ENCODE results near the gene CHI3L2. TPM values are rescaled to one million over a fixed set of nuclear protein-coding genes. Genes with fewer than 3 reads are reported as not detected.

CHI3L2 gene
- total RNA-seq, 1 experiment from 2014 or later = 0.61 TPM

DNA sequence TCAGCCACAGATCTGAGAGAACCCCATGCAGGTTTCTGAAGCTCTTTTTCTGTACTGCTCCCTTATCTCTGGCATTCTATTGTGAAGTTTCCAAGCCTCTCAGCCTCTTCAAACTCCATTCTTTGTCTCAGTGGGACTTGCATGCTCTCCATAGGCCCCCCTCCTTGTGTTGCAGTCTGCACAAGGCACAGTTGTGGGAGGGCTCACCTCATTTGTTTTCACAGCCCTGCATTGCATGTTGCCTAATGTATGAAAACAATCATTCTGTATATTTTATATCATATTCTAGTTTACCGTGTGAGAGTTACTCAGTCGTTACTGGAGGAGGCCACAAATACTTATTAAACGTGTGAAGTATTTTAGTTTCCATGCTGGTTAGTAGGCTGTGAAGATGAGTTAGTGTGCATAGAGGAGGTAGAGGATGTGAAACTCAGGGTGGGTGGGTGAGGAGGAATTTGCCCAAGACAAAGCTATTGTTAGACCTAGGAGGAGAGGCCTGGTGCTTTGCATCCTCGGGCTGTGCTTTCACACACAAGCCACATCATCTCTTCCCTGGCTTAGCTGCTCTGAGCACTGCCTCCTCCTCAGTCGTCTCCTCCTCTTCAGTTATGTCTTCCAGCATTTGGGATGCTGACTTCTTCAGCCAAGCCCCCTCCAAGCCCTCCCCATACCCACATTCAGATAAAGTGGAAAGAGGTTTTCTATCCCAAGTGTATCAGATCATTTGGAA is 7.8 kb upstream of the CHI3L2 start (continued):
- TF ChIP-seq, protein P1, sequence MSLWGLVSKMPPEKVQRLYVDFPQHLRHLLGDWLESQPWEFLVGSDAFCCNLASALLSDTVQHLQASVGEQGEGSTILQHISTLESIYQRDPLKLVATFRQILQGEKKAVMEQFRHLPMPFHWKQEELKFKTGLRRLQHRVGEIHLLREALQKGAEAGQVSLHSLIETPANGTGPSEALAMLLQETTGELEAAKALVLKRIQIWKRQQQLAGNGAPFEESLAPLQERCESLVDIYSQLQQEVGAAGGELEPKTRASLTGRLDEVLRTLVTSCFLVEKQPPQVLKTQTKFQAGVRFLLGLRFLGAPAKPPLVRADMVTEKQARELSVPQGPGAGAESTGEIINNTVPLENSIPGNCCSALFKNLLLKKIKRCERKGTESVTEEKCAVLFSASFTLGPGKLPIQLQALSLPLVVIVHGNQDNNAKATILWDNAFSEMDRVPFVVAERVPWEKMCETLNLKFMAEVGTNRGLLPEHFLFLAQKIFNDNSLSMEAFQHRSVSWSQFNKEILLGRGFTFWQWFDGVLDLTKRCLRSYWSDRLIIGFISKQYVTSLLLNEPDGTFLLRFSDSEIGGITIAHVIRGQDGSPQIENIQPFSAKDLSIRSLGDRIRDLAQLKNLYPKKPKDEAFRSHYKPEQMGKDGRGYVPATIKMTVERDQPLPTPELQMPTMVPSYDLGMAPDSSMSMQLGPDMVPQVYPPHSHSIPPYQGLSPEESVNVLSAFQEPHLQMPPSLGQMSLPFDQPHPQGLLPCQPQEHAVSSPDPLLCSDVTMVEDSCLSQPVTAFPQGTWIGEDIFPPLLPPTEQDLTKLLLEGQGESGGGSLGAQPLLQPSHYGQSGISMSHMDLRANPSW (CRISPR knock-in tag; conservative IDR thresholded peaks at IDR 0.05; ENCODE audit: low read depth) = no peak
- TF ChIP-seq, protein P2, sequence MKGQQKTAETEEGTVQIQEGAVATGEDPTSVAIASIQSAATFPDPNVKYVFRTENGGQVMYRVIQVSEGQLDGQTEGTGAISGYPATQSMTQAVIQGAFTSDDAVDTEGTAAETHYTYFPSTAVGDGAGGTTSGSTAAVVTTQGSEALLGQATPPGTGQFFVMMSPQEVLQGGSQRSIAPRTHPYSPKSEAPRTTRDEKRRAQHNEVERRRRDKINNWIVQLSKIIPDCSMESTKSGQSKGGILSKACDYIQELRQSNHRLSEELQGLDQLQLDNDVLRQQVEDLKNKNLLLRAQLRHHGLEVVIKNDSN (CRISPR knock-in tag; IDR thresholded peaks at IDR 0.05) = no peak
- TF ChIP-seq CREM (CRISPR knock-in tag; IDR thresholded peaks at IDR 0.05) (no peak), ZNF423 (CRISPR knock-in tag; IDR thresholded peaks at IDR 0.05) (no peak), NR2C2 (CRISPR knock-in tag; IDR thresholded peaks at IDR 0.05) (no peak), SOX15 (CRISPR knock-in tag; IDR thresholded peaks at IDR 0.05) (no peak)
- TF ChIP-seq, protein P3, sequence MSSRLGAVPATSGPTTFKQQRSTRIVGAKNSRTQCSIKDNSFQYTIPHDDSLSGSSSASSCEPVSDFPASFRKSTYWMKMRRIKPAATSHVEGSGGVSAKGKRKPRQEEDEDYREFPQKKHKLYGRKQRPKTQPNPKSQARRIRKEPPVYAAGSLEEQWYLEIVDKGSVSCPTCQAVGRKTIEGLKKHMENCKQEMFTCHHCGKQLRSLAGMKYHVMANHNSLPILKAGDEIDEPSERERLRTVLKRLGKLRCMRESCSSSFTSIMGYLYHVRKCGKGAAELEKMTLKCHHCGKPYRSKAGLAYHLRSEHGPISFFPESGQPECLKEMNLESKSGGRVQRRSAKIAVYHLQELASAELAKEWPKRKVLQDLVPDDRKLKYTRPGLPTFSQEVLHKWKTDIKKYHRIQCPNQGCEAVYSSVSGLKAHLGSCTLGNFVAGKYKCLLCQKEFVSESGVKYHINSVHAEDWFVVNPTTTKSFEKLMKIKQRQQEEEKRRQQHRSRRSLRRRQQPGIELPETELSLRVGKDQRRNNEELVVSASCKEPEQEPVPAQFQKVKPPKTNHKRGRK (CRISPR knock-in tag; IDR thresholded peaks at IDR 0.05; ENCODE audit: borderline replicate concordance) = no peak

DNA sequence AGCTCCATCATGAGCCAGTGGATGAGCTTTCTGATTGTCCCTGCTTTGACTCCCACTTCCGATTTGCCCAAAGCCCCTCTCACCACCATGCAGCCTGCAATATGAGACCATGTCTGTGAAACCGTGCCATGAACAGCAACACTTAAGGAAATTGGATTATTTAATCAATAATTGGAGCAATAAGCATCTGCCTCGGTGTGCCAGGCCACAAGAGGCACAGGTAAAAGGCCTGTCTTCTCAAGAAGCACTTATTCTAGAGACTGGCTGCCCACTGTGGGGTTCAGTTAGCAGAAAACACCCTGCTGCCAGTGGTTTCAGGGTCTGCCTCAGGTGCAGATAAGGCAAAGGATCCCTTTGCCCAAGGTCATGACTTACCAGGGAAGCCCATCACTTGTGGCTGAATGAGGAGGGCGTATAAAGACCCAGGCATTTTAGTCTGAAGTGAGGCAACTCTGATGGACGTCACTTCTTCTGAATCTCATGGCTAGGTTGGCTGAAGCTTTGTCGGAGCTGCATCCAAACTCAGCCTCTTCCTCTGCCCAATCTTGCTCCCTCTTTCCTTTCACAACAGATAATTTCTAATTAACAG is 7.1 kb upstream of the CHI3L2 start:
- Mint-ChIP-seq H3K4me3 (no peak overlapping the region), H3K27me3 (ENCODE audit: low read depth) (no peaks in the 10 kb centered on the region), H3K9me3 (0 out of 2 replicates have a peak, but pooled peaks cover 11% of the 10 kb centered on the region), H3K4me1 (peaks cover 53% of the 10 kb centered on the region), H3K36me3 (no peaks in the 10 kb centered on the region), H3K27ac (no peak overlapping the region)
- DNase-seq (ENCODE audit: low spot score) (no peak), ATAC-seq (no peak)
- ChIA-PET POLR2A (no interaction called here), CTCF (interaction anchor here (0.6 to 3.7 kb wide), 4 partner anchors 114 to 179 kb away, joined by 3 to 38 read pairs (median 5); no protein-coding TSS in a partner anchor)
- TF ChIP-seq ZNF416 (CRISPR knock-in tag; IDR thresholded peaks at IDR 0.05) (no peak), PRRX2 (CRISPR knock-in tag; IDR thresholded peaks at IDR 0.05) (no peak)
- TF ChIP-seq, protein P4, sequence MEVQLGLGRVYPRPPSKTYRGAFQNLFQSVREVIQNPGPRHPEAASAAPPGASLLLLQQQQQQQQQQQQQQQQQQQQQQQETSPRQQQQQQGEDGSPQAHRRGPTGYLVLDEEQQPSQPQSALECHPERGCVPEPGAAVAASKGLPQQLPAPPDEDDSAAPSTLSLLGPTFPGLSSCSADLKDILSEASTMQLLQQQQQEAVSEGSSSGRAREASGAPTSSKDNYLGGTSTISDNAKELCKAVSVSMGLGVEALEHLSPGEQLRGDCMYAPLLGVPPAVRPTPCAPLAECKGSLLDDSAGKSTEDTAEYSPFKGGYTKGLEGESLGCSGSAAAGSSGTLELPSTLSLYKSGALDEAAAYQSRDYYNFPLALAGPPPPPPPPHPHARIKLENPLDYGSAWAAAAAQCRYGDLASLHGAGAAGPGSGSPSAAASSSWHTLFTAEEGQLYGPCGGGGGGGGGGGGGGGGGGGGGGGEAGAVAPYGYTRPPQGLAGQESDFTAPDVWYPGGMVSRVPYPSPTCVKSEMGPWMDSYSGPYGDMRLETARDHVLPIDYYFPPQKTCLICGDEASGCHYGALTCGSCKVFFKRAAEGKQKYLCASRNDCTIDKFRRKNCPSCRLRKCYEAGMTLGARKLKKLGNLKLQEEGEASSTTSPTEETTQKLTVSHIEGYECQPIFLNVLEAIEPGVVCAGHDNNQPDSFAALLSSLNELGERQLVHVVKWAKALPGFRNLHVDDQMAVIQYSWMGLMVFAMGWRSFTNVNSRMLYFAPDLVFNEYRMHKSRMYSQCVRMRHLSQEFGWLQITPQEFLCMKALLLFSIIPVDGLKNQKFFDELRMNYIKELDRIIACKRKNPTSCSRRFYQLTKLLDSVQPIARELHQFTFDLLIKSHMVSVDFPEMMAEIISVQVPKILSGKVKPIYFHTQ (CRISPR knock-in tag; IDR thresholded peaks at IDR 0.05) = no peak

DNA sequence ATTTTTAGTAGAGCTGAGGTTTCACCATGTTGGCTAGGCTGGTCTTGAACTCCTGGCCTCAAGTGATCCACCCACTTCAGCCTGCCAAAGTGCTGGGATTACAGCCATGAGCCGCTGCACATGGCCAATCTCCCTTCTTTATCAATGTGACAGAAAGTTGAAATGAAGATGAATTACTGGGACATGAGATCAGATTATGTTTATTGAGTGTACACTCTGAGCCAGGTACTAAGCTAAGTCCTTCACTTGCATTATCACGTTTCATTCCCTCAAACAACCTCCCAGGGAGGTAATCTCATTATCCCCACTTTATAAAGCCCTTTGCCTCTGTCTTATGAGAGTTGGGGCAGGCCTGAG is 6.3 kb upstream of the CHI3L2 start:
- DNase-seq (ENCODE audit: low spot score) (no peak), ATAC-seq (no peak)
- ChIA-PET CTCF (interaction anchor here (0.6 to 5.8 kb wide), 4 partner anchors 60 to 180 kb away, joined by 3 to 63 read pairs (median 20); no protein-coding TSS in a partner anchor), POLR2A (no interaction called here)
- no peak overlapping the region for H3K27ac Mint-ChIP-seq
- H3K9me3 Mint-ChIP-seq = 0 out of 2 replicates have a peak, but pooled peaks cover 11% of the 10 kb centered on the region
- no peak overlapping the region for H3K4me3 Mint-ChIP-seq
- no peaks in the 10 kb centered on the region for H3K36me3 Mint-ChIP-seq
- no peaks in the 10 kb centered on the region for H3K27me3 Mint-ChIP-seq (ENCODE audit: low read depth)
- peaks cover 53% of the 10 kb centered on the region for H3K4me1 Mint-ChIP-seq
- TF ChIP-seq, protein P5, sequence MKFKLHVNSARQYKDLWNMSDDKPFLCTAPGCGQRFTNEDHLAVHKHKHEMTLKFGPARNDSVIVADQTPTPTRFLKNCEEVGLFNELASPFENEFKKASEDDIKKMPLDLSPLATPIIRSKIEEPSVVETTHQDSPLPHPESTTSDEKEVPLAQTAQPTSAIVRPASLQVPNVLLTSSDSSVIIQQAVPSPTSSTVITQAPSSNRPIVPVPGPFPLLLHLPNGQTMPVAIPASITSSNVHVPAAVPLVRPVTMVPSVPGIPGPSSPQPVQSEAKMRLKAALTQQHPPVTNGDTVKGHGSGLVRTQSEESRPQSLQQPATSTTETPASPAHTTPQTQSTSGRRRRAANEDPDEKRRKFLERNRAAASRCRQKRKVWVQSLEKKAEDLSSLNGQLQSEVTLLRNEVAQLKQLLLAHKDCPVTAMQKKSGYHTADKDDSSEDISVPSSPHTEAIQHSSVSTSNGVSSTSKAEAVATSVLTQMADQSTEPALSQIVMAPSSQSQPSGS (CRISPR knock-in tag; IDR thresholded peaks at IDR 0.05; ENCODE audit: borderline replicate concordance, low read depth) = no peak
- TF ChIP-seq, protein P6, sequence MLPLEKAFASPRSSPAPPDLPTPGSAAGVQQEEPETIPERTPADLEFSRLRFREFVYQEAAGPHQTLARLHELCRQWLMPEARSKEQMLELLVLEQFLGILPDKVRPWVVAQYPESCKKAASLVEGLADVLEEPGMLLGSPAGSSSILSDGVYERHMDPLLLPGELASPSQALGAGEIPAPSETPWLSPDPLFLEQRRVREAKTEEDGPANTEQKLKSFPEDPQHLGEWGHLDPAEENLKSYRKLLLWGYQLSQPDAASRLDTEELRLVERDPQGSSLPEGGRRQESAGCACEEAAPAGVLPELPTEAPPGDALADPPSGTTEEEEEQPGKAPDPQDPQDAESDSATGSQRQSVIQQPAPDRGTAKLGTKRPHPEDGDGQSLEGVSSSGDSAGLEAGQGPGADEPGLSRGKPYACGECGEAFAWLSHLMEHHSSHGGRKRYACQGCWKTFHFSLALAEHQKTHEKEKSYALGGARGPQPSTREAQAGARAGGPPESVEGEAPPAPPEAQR (CRISPR knock-in tag; IDR thresholded peaks at IDR 0.05) = no peak
- no peak for TF ChIP-seq ELF4 (CRISPR knock-in tag; IDR thresholded peaks at IDR 0.05; ENCODE audit: low read depth)
- TF ChIP-seq, protein P7, sequence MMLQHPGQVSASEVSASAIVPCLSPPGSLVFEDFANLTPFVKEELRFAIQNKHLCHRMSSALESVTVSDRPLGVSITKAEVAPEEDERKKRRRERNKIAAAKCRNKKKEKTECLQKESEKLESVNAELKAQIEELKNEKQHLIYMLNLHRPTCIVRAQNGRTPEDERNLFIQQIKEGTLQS (CRISPR knock-in tag; conservative IDR thresholded peaks at IDR 0.05) = no peak
- no peak for TF ChIP-seq JUN (CRISPR knock-in tag; IDR thresholded peaks at IDR 0.05)
- TF ChIP-seq, protein P8, sequence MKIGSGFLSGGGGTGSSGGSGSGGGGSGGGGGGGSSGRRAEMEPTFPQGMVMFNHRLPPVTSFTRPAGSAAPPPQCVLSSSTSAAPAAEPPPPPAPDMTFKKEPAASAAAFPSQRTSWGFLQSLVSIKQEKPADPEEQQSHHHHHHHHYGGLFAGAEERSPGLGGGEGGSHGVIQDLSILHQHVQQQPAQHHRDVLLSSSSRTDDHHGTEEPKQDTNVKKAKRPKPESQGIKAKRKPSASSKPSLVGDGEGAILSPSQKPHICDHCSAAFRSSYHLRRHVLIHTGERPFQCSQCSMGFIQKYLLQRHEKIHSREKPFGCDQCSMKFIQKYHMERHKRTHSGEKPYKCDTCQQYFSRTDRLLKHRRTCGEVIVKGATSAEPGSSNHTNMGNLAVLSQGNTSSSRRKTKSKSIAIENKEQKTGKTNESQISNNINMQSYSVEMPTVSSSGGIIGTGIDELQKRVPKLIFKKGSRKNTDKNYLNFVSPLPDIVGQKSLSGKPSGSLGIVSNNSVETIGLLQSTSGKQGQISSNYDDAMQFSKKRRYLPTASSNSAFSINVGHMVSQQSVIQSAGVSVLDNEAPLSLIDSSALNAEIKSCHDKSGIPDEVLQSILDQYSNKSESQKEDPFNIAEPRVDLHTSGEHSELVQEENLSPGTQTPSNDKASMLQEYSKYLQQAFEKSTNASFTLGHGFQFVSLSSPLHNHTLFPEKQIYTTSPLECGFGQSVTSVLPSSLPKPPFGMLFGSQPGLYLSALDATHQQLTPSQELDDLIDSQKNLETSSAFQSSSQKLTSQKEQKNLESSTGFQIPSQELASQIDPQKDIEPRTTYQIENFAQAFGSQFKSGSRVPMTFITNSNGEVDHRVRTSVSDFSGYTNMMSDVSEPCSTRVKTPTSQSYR (CRISPR knock-in tag; IDR thresholded peaks at IDR 0.05) = no peak
- TF ChIP-seq, protein P9, sequence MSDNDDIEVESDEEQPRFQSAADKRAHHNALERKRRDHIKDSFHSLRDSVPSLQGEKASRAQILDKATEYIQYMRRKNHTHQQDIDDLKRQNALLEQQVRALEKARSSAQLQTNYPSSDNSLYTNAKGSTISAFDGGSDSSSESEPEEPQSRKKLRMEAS (CRISPR knock-in tag; IDR thresholded peaks at IDR 0.05) = no peak

All from WTC11 (cell line).